ENCODE measurements around the gene MARCO. TPM values are rescaled to one million over a fixed set of nuclear protein-coding genes. Genes with fewer than 3 reads are reported as not detected.

MARCO gene
- total and polyA plus RNA-seq, 10 of the 15 experiments (the other 5 are each of a cell fraction or from before 2014, with no cell fraction given) = 0.13 to 0.67 (median 0.32) TPM; not detected in 5

DNA sequence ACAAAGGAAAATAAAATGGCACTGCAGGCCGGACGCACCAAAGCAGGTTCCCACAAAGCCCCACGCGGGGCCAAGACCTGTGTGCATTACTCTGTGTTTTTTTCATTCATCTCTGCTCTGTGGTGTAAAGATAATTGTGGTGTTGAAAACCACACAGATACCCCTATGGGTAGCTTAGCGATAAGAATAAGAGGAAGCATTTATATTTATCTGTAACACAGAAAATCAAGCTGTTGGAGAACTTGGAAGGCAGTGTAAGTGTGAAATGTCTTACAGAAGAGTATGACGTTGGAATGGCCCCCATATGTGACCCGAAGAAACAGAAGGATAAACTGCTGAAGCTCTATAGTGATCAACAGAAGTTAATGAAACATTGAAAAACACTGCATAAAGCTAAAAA, 20.3 kb upstream of the MARCO start:
- 19% methylated on average over 7 of the region's 7 CpGs for WGBS (ENCODE audit: insufficient coverage, insufficient replicate concordance, low lambda C conversion rate, missing lambda C conversion rate)
- Histone ChIP-seq H3K9ac (ENCODE audit: control insufficient read depth, insufficient read depth, low read length) (no peak overlapping the region), H3K4me2 (ENCODE audit: control insufficient read depth, insufficient read depth) (no peak overlapping the region), H3K36me3 (ENCODE audit: control insufficient read depth in 2 of 2, insufficient read depth in 2 of 2, low read length in 1 of 2) (no peaks in the 10 kb centered on the region), H3K79me2 (ENCODE audit: control insufficient read depth, insufficient read depth, low read length) (no peaks in the 10 kb centered on the region), H3K4me1 (ENCODE audit: control insufficient read depth, insufficient read depth, low read length) (no peaks in the 10 kb centered on the region), H3K27ac (ENCODE audit: control insufficient read depth, insufficient read depth) (no peak overlapping the region), H3K27me3 (replicated peaks in 1 of 2; ENCODE audit: control insufficient read depth in 2 of 2, insufficient read depth in 2 of 2, low read length in 1 of 2) (no peaks in the 10 kb centered on the region; a peak in 1 of 4 replicates), H4K20me1 (ENCODE audit: control insufficient read depth, insufficient read depth) (no peaks in the 10 kb centered on the region), H3K4me3 (no peak overlapping the region), H2AFZ (ENCODE audit: control insufficient read depth, low read depth, low read length) (no peak overlapping the region), H3K9me3 (replicated peaks; ENCODE audit: control insufficient read depth, insufficient read depth, low read length) (no peaks in the 10 kb centered on the region)
- RAD21 ChIA-PET (ENCODE audit: unreplicated experiment) = no interaction called here
- no peak for ATAC-seq
- in situ Hi-C loops (cut with MboI) = no loop called here
- SMC1A ChIA-PET (ENCODE audit: uncharacterized antibody, unreplicated experiment) = no interaction called here
- no peak for DNase-seq (ENCODE audit: low read depth, low spot score)
- POLR2A ChIA-PET = no interaction called here
- CTCF ChIA-PET = no interaction called here
- no peak for TF ChIP-seq ELK1 (IDR thresholded peaks at IDR 0.05; ENCODE audit: low read depth, low read length)
- no peak for TF ChIP-seq CHD1 (IDR thresholded peaks at IDR 0.05; ENCODE audit: low read depth, low read length)
- no peak for TF ChIP-seq MXI1 (IDR thresholded peaks at IDR 0.05; ENCODE audit: low read depth, low read length)
- FAIRE-seq = no peak
- intact Hi-C loops (cut with micrococcal nuclease; ENCODE audit: unreplicated experiment) = no loop called here
- no TSS peak for BruUV-seq (replicated peaks)

- RAD21 ChIA-PET (ENCODE audit: unreplicated experiment) = no interaction called here
- TF ChIP-seq REST (IDR thresholded peaks at IDR 0.05; ENCODE audit: low read depth, low read length) (no peak), SUZ12 (IDR thresholded peaks at IDR 0.05; ENCODE audit: unreplicated experiment) (no peak), IKZF2 (IDR thresholded peaks at IDR 0.05) (no peak), ELK1 (IDR thresholded peaks at IDR 0.05; ENCODE audit: low read depth, low read length) (no peak), TARDBP (IDR thresholded peaks at IDR 0.05; ENCODE audit: borderline replicate concordance) (no peak), SIX5 (IDR thresholded peaks at IDR 0.05; ENCODE audit: low read depth, low read length, severe bottlenecking) (no peak), STAT3 (IDR thresholded peaks at IDR 0.05; ENCODE audit: low read depth, low read length) (no peak), CHD2 (IDR thresholded peaks at IDR 0.05; ENCODE audit: borderline replicate concordance, low read depth, low read length) (no peak)
These were observed 19.7 kb upstream of the MARCO start for GRCh38 chr2:118922254-118922653.

More at GRCh38 chr2:118922254-118922653, 19.7 kb upstream of the MARCO start:
- 21% methylated on average over 2 of the region's 2 CpGs for WGBS (ENCODE audit: insufficient coverage, insufficient replicate concordance, low lambda C conversion rate, missing lambda C conversion rate)
- H3K36me3 ChIP-seq (ENCODE audit: control insufficient read depth in 2 of 2, insufficient read depth in 2 of 2, low read length in 1 of 2) = no peaks in the 10 kb centered on the region
- no peaks in the 10 kb centered on the region for H3K79me2 ChIP-seq (ENCODE audit: control insufficient read depth, insufficient read depth, low read length)
- no peaks in the 10 kb centered on the region for H3K9me3 ChIP-seq (replicated peaks; ENCODE audit: control insufficient read depth, insufficient read depth, low read length)
- no peak for FAIRE-seq
- H2AFZ ChIP-seq (ENCODE audit: control insufficient read depth, low read depth, low read length) = no peak overlapping the region
- no peak overlapping the region for H3K4me2 ChIP-seq (ENCODE audit: control insufficient read depth, insufficient read depth)
- H3K9ac ChIP-seq (ENCODE audit: control insufficient read depth, insufficient read depth, low read length) = no peak overlapping the region
- ChIA-PET POLR2A (no interaction called here), SMC1A (ENCODE audit: uncharacterized antibody, unreplicated experiment) (no interaction called here), CTCF (no interaction called here)
- no peak for ATAC-seq
- in situ Hi-C loops (cut with MboI) = no loop called here
- no peaks in the 10 kb centered on the region; a peak in 1 of 4 replicates for H3K27me3 ChIP-seq (replicated peaks in 1 of 2; ENCODE audit: control insufficient read depth in 2 of 2, insufficient read depth in 2 of 2, low read length in 1 of 2)
- no peak for DNase-seq (ENCODE audit: low read depth, low spot score)
- BruUV-seq (replicated peaks) = no TSS peak
- H3K4me3 ChIP-seq = no peak overlapping the region
- no peak overlapping the region for H3K27ac ChIP-seq (ENCODE audit: control insufficient read depth, insufficient read depth)
- intact Hi-C loops (cut with micrococcal nuclease; ENCODE audit: unreplicated experiment) = no loop called here
- H4K20me1 ChIP-seq (ENCODE audit: control insufficient read depth, insufficient read depth) = no peaks in the 10 kb centered on the region
- no peaks in the 10 kb centered on the region for H3K4me1 ChIP-seq (ENCODE audit: control insufficient read depth, insufficient read depth, low read length)
